Hepatic stellate cell (primary cell): ENCODE data around the gene PKNOX2.

Source experiments
- DNase-seq: peaks from one replicate; pipeline ENCODE4 v3.0.0; 2011; ENCODE audit warnings: low spot score

Gene PKNOX2

DNA sequence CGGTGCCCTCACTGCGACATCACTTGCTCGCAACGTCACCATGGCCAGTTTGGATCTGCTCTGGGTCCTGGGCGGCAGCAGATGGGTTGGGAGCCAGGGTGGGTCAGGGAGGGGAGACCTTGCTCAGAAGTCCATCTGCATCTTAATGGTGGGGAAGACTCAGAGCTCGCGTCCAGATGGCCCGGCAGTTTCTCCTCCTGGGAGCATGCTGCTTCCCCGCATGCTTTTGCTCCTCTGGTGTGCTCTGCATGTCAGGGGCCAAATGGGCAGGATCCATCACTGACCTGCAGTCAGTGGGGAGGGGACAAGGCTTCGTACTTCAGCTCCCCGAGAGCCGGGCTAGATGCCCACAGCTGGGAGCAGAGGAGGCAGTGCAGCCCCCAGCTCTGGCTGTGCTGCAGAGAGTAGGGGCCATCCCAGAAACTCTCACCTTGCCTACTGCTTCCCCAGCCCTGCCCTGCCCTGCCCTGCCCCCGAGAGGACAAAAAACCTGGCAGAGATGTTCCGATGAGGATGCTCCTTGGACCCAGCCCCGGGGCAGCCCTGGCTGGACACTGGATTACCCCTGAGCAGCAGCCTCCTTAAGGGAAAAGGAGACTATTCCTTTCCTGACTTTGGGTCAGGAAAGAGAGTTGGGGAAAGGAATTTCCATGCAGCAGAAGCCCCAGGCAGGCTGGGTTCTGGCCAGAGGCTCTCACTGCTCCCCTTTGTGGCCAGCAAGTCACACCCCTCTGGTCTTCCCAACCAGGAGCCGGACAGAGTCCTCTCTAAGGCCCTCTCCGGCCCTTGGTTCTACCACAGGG lies 149.9 kb downstream of the PKNOX2 start:
- DNase-seq: no peak

DNA sequence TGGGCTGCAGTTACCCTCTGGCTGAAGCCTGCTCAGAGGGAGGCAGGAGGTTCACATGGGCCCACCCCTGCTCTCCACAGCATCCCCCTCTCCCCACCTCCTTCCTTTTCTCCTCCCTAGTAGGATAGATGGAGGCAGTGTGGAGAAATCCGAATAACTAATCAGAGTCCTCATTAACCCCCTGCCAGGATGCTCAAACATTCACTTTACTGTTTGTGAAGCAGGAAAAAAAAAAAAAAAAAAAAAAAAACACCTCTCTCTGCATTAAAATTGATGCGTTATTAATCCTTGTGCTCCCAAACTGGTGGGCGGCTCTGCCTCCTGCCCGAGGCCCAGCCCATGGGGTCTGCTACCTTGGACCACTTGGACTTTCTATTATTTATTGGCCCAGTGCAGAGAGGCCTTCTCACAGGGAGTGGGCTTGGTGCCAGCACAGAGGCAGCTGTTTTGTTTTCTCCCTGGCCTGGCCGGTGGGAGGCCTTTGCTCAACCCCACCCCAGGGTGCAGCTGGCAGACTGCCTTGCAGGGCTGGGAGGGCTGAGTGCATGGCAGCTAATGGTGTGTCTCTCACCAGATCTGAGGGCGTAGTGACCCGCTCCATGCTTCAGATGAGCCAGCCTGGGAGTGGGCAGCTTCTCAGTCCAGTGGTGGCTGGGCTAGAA lies 150.7 kb downstream of the PKNOX2 start:
- DNase-seq: no peak

DNA sequence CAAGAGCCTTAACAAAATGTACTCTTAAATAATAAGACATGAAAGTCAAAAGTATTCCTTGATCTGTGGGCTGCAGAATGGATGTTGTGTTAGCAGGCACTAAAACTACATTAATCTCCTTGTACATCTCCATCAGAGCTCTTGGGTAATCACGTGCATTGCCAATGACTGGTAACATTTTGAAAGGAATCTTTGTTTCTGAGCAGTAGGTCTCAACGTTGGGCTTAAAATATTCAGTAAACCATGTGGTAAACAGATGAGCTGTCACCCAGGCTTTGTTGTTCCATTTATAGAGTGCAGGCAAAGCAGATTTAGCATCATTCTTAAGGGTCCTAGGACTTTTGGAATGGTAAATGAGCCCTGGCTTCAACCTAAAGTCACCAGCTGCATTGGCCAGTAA lies 152.9 kb downstream of the PKNOX2 start:
- no peak for DNase-seq

DNA sequence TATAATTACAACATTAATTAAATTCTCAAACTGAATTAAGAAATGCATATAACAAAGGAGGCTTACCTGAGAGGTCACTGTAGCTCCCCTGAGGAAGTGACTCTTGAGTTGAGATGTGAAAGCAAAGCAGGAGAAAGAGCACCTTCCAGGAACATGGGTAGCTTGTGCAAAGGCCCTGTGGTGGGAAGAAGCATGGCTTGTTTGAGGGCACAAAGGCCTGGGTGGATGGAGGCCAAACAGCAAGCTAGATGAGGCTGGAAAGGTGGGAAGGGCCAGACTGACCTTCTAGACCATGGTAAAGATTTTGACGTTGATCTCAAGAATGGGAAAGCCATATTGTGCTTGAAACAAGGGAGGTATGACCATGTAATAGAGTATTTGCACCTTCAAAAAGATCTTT lies 155.1 kb downstream of the PKNOX2 start:
- DNase-seq: no peak

DNA sequence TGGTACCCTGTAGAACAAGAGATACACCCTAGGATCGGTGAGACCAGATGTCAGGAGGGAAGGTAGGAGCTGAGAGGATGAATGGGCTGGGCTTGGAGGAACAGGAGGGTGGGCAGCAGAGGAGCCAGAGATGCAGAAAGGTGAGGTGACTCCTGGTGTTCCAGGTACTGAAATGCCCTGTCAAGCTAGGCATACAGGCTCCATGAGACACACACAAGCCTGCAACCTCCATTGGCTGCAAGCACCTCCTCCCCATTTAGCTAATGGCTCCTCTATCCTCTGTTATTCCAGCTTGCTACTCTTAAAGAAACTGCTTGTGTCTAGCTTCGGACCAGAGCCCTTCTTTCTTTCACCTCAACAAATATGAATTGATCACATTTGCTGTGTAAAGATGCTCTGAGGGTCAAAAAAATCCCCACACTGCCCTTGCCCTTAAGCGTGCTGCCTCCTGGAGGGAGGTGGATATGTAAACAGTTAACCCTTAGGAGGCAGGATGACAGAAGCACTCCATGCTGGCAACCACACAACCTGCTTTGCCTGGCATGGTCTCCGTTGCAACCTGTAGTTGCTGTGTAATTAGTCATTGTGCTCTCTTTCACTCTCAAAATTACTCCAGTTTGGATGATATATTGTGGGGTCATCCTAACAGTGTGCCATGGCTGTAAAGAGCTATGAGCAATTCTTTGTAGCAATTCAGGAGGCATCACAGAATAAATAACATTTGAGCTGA lies 156.0 kb downstream of the PKNOX2 start:
- no peak for DNase-seq

DNA sequence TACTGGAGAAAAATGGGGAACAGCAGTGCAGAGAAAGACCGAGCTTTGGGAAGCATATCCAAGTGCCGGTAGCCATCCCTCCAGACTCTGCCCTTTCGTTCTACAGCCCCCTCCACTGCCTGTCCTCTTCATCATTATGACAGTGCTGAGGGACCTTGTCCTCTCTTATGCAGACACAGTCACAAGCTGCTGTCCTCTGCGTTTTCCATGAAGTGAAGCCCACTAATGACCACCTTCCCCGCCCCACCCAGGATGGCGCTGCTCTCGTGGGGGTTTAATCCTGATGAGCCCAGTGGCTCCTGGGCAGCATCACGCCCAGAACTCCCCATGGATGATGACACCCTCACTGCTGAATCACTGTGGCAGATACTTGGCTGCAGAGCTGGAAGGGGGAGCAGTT lies 157.7 kb downstream of the PKNOX2 start:
- no peak for DNase-seq

DNA sequence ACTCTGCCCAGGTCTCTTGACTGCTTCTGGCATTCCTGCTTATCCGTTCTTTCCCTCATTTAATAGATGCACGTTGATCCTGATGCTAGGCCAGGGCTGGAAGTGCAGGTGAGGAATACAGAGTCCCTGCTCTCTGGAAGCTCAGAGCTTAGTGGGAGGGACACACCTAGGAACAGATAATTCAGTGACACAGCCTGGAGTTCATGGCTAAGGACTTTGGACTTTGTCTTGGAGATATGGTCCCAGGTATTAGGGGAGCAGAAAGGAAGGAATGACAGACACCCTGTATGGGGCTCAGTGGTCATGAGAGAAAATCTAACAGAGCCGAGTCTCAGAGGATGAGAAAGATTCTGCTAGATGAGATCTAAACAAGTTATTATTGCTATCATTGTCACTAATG lies 160.6 kb downstream of the PKNOX2 start:
- DNase-seq: no peak

DNA sequence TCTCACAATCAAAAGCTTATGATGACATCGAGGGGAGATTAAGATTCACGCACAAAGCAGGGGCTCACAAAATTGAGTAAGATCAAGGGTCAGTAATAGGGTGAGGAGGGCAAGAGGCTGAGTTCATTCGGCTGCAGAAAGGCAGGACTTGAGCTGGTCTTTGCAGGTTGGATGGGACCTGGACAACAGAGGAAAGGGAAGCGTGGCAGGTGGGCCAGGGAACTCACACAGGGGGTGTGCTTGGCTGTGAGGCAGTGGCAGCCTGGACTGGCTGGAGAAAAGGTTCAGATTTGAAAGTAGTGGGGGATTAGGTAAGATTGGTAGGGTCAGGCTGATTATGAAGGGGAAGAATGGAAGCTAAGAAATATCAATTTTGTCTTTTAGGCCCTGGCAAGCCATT lies 161.6 kb downstream of the PKNOX2 start:
- DNase-seq: no peak

DNA sequence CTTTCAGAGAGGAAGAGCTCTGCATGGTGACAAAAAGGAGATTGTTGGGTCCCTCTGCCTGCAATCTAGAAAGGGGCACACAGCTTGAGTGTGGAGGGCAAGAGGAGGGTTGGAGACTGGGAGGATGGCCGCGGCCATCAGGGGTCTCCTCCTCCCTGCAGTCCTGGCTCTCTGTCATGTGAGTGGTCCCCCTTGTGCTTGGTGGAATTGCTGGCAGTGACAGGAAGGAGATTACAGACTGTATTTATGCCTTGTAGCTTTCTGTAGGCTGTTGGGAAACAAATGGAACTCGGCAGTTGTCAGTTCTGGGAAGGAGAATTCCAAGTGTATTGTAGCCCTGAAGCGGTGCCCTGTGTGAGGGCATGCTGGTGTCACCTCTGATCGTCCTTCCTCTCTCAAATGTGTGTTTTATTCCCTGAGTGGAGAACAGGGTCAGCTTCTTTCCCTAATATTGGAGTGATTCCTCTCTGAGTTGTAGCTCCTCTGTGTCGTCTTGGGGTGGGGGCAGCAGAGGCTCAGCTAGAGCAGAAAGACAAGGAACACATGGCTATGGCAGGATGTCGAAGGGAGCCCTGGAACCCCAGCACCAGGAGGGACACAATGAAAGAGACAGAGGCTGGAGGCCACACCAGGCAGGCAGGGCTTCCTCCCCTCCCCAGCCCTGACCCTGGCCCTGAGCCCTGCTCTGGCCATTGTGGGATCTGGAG lies 163.1 kb downstream of the PKNOX2 start:
- DNase-seq: no peak

DNA sequence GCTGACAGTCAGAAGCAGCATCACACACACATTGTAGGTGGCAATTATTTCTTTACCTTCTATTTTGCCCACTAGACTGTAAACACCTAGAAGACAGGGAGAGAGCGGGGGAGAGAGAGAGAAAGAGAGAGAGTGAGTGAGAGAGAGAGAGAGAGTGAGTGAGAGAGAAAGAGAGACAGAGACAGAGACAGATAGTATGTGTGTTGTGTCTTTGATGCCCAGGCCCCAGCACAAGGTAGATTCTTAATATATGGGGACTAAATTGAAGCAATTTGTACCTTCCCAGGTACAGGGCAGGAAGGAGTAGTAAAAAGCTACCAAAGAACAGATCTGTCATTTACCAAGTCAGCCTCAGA lies 163.7 kb downstream of the PKNOX2 start:
- DNase-seq: no peak

DNA sequence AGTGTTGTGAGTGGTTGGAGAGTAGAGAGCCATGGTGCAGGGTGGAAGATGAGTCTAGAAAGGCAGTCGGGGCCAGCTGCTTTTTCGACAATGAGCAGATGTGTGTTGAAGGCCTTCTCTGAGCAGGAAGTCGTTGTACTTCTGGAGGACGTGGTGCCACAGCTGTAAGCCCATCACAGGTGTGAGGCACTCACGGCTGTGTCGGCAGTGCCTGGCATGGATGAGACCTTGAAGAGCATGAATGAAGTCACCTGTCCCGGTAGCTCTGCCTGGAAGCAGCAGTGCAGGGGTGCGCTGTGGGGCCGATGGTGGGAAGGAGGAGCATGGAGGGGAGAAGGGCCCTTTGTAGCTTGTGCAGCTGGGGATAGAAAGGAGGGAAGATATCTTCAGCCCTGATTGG lies 165.2 kb downstream of the PKNOX2 start:
- no peak for DNase-seq

DNA sequence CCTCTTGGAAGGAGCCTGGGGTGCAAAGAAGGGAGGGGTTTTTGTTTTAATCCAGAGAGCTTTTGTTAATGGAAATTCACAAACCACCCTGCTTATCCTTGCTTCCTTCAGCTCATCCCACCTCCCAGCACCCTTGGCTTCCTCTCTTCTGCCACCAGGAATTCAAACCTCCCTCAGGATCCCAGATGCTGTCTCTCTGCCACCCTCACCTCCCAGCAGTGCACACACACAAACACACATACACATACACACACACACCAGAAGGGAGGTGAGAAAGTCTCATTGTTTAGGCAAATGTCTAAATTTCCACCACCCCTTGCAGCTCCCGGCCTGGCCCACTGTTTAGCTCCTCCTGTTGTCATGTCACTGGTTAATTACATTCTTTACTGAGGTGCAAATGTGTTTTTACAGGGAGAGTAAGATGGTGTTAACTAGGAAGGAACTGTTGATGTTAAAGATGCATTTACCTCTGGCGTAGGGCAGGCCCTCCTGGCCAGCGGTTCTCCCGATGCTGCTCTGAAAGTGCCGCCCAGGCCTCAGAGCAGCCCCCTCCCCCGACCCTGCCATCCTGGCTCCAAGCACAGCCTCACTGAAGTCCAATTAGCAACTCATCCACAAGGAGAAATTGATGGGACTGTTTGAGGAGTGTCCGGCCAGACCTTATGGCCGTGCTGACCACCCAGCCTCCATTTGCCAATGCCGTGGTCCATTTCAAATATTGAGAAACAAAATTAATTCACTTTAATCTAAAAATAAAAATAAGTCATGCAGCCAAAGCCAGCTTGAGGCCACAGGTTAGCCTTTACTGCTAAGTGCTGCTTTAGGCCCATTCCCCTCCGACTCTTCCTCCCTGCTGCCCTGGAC lies 166.1 kb downstream of the PKNOX2 start:
- DNase-seq: no peak

DNA sequence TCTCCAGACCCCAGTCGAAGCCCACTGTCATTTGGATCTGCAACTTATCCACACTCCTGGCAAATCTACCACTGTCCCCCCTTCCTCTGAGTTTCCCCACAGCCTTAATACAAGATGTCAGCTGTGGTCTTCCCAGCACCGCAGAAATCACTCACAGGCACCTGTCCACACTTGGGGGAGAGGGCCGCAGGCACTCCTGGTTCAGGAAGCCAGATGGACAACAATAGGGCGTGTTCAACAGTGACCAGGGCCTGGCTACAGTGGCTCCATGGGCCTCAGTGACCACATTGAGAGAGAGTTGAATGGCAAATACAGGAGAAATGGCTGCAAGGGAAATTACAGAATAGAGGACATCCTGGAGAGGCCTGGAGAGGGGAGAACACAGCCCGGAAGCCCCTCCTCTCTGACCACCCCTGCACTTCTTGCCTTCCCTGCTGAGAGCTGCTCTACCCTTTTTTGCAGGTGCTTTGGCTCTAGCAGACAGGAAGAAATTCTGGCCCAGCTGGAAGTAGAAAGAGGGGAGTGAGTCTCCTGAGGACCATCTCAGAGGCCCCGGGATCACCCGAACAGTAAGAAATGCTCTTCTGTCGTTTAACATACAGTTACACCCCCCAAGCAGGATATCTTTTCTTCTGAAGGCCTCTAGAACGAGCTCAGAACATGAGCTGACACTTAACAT lies 166.9 kb downstream of the PKNOX2 start:
- DNase-seq: no peak

DNA sequence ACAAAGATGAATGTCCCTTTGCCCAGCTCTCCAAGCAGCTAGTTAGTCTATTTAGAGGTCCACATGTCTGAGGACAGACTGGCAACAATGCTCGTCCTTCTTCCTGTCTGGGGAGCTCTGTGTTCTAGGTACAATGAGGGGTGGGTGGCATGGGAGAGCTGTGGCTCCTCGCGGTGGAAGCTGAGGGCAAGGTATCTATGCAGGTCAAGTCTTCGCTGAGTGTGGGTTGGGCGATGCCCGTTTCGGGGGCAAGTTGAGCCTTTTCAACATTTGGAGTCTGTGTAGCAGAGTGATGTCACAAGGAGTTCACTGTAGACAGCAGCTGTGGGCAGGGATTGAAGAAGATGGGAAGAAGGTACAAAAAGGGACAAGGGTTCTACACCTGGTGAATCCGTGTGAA lies 168.3 kb downstream of the PKNOX2 start:
- no peak for DNase-seq

DNA sequence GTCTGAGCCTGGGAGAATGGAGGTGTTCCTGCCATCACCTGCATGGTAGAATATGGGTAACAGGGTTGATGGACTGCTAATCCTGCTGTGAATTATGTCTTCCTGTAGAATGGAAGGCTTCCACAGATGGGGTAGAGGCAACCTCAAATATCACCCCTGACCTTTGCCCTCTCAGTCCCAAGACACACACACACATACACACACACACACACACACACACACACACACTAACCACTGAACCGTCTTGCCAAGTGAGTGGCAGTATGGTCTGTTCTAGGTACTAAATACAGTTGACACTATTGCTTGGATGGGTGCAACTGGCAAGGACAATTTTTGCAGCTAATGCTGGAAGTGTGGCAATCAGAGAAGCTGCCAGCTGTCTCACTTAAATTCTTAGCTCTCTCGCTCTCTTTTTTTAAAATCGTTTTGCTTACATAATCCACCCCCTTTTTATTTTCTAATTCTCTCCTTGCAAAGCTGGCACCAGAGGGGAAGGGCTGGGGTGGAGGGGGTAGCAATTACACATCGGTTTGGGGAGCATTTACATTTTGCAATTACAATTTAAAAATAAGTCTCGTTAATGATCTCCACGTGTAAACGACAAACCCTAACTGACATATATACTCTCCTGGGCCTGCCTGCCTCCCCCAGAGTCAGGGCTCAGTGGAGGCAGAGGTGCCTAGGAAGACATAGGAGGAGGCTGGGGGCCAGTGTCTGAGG lies 169.0 kb downstream of the PKNOX2 start:
- DNase-seq: no peak

DNA sequence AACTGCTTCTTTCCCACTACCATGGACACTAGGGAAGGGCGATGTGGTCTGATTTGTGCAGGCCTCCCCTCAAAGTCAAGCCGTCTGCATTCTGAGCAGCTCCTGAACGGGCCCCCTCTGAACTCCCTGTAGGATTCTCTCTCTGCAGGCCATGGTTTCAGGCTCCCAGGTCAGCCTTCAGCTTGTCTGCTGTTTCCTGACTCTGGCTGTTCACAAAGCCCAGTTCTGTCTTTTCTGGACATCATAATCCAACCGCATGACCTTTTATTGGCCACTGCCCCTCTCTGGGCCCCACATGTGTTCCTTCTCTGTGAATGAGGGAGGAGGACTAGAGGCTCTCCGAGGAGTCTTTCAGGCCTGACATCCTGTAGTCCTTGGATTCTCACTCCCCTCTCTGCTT lies 170.6 kb downstream of the PKNOX2 start:
- DNase-seq: no peak

DNA sequence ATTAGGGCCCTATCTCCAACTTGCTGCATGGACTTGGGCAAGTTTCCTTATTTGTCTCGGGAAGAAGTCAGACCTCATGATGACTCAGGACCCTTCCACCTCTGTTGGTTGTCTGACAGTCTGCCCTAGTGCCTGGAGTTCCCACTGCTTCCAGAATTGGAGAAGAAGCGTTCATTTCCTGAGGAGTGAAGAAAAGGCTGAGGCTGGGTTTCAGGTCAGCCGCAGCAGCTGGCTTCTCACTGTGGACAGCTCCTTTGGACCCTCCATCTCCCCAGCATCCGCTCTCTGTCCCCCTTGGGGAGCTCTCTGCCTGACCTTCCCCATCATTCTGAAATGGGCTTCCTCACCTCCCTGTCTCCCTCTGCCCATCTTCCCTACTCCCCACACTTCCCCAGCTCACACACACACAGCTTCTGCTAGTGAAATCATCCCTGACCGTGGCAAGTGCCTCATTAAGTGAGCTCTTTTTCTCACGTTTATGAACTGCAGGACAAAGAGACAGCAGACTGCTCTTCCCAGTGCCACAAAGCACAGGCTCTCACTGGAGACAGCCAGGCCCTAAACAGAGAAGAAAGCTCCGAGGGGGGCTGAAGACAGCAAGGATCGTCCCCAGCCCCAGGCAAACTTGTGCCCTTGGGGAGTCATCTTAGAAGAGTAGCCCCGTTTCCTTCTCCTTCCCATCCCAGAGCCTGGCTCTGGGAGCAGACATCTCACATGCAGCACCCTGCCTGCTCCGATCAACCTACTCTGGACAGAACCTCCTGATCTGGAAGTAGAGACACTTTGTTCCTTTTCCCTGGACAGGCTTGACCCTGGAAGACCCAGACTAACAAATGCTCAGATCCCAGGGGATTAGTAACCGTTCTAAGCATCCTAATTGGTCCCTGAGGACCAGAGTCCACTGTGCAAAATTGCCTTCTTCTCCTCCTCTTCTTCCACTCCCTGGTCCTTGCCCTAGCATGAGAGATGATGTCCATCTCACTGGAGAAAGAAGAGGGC lies 173.6 kb downstream of the PKNOX2 start:
- DNase-seq: no peak

DNA sequence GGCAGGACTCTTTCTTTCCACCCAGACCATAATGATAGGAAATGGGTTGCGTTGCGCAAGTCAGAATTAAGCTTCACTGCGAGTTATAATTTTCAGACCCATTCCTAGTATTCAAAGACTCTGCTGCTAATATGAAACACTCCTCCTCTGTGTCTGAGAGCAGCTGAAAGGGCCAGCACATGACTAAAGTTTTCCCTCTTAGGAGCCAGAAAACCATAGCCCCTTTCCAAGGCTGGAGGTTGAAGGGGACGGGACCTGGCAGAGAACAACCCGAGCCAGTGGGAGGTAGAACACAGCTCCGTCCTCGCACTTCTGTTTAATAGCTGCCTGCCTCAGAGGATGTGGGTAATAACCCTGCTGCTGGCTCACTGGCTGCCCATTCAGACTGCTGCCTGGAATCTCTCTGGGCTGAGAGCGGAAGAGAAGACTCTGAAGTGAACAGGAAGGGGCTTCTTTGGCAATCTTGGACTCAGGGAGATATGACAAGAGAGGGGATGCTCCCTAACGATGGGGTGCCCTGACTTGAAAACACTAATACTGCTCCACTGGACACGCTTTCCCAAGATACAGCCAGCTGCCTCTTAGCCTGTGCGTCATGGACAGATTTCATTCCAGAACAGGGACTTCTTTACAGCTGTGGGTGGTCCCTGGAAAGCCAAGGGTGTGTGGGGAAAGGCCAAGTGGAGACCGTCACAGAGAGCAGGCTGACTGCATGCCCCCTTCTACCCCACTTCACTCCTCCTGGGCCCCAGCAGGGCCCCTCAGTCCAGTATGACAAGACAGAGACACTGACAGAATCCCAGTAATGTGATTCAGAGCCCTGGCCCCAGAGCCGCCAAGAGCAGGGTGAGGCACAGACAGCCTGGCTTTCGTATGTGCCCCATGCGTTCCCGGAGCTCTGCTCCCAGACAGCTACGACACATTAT lies 174.6 kb downstream of the PKNOX2 start:
- DNase-seq: no peak
